OCI-LY1 (cell line): Measurements from ENCODE around the gene IL20.

Source experiments
- EZH2 ChIP-seq: fragments of 200-600 bp; sonication (generic), shearing (Covaris generic); IDR thresholded peaks from 2 replicates; pipeline ENCODE4 v1.8.0; 2017; ENCODE audit warnings: borderline replicate concordance, mixed run types, mild to moderate bottlenecking, antibody characterized with exemption, low read length, moderate library complexity, mixed read lengths
- TF ChIP-seq, protein P1 (sequence below): fragments of 200-600 bp; sonication (generic), shearing (Covaris generic); IDR thresholded peaks from 2 replicates; pipeline ENCODE4 v1.5.1; 2017; ENCODE audit warnings: mild to moderate bottlenecking, antibody characterized with exemption, low read length, moderate library complexity, mixed read lengths

DNA sequence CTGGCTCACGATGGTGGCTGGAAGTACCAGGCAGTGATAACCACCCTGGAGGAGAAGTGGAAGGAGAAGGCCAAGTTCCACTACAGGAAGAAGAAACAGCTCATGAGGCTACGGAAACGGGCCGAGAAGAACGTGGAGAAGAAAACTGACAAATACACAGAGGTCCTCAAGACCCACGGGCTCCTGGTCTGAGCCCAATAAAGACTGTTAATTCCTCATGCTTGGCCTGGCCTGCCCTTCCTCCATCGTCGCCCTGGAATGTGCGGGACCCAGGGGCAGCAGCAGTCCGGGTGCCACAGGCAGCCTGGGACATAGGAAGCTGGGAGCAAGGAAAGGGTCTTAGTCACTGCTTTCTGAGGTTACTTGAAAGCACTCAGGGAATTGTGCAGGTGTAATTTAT lies 42.6 kb downstream of the IL20 start:
- TF ChIP-seq EZH2 = no peak
- TF ChIP-seq, protein P1, sequence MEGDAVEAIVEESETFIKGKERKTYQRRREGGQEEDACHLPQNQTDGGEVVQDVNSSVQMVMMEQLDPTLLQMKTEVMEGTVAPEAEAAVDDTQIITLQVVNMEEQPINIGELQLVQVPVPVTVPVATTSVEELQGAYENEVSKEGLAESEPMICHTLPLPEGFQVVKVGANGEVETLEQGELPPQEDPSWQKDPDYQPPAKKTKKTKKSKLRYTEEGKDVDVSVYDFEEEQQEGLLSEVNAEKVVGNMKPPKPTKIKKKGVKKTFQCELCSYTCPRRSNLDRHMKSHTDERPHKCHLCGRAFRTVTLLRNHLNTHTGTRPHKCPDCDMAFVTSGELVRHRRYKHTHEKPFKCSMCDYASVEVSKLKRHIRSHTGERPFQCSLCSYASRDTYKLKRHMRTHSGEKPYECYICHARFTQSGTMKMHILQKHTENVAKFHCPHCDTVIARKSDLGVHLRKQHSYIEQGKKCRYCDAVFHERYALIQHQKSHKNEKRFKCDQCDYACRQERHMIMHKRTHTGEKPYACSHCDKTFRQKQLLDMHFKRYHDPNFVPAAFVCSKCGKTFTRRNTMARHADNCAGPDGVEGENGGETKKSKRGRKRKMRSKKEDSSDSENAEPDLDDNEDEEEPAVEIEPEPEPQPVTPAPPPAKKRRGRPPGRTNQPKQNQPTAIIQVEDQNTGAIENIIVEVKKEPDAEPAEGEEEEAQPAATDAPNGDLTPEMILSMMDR = no peak
